GM21528 (cell line): Measurements from ENCODE around the gene GLRX.

Source experiments
- ATAC-seq: cut with Tn5 transposase; IDR thresholded peaks from one replicate; pipeline ENCODE4 v1.9.1; 2021; ENCODE audit warnings: mild to moderate bottlenecking, moderate library complexity; ENCODE audit not compliant: unreplicated experiment, low FRiP score

Gene GLRX, protein sequence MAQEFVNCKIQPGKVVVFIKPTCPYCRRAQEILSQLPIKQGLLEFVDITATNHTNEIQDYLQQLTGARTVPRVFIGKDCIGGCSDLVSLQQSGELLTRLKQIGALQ

DNA sequence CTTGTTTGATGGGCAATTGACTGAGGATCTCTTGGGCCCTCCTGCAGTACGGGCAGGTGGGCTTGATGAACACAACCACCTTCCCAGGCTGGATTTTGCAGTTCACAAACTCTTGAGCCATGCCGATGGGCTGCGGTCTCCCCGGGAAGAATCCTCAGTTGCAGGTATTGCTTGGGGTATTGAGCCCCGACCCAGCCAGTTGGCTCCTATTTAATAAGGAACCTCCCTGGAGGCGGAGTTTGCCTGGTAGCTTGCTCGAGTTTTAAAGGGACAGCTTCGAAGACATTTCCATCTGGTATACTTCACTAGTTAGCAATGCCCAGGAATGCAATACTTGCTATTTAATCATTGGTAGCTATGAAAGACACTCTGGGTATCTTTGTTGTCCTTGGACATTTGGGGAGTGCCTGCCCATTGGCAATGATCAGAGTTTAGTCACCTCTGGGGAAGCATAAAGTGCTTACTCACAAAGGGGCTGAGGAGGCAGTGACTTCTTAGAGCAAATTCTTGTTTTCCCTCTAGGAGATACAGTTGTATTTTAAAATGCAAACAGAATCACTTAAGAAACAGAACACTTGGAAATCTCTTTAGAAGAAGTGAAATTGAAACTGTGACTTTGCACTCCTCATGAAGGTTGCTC lies at the start of gene GLRX:
Gene GLRX (minus strand): TSS at position 185 of the 640 bp plus-strand sequence. CDS start 64 bp downstream, at position 121.
- peak; percentile 44 for ATAC-seq

GRCh38 chr5:95871146-95871806 lies 48.8 kb upstream of the GLRX start:
- ATAC-seq: no peak

GRCh38 chr5:95870105-95870672 lies 47.7 kb upstream of the GLRX start:
- peak; percentile 69 for ATAC-seq

- ATAC-seq: peak; percentile 56
These were observed 46.8 kb upstream of the GLRX start for GRCh38 chr5:95869173-95869855.

DNA sequence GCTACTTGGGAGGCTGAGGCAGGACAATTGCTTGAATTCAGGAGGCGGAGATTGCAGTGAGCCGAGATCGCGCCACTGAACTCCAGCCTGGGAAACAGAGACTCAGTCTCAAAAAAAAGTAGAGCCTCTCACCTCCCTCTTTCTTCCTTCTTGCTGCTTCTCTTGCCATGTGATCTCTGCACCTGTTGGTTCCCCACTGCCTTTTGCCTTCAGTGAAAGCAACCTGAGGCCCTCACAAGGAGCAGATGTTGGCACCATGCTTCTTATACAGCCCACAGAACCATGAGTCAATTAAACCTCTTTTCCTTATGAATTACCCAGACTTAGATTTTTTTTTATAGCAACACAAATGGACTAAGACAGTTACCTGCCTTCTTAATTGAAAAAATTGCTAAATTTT lies 45.6 kb upstream of the GLRX start:
- ATAC-seq: no peak

DNA sequence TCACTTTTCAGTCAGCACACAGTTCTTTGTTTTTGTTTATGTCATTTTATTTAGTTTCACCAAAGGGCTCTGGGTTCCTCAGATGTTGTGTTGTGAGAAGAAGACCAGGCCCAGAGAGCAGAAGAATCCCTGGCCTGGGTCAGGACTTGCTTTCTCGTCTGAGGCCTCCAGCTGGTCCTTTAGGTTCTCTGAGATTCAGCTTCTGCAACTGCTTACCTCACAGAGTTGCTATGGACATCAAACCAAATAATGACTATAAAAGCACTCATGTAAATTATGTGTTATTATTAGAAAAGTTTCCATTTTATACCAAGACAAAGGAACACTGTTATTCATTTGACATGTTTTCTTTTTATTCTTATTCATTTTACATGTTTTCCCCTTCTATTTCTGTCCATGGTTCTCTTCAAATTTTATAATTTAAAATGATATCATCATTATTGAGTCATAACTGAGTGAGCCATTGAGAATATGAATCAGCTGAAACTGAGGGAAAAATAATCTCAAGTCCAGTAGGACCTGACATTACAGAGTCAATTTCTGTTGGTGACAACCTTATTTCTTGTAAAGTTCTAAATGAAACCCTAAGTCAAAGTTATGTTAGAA lies 44.0 kb upstream of the GLRX start:
- ATAC-seq: no peak

- ATAC-seq: no peak
These were observed 42.5 kb upstream of the GLRX start for GRCh38 chr5:95864944-95865504.

DNA sequence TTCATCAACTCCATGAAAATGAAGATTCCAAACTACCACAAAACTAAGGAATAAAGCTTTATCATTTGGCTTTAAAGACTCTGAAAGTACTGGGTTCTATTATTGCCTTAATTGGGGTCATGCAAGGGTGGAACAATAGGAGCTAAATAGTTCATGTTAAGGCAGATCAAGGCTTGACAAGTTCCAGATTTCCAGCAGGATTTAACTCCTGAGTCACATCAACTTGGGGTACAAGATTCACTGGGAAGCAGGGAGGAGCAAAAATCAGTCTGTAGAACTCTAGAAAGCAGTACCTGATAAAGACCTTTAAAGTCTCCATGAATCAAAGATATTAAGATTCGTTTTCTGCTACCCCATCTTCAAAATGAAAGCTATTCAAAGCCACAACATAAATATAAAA lies 41.9 kb upstream of the GLRX start:
- no peak for ATAC-seq

GRCh38 chr5:95863383-95863757 lies 40.8 kb upstream of the GLRX start:
- ATAC-seq: no peak

DNA sequence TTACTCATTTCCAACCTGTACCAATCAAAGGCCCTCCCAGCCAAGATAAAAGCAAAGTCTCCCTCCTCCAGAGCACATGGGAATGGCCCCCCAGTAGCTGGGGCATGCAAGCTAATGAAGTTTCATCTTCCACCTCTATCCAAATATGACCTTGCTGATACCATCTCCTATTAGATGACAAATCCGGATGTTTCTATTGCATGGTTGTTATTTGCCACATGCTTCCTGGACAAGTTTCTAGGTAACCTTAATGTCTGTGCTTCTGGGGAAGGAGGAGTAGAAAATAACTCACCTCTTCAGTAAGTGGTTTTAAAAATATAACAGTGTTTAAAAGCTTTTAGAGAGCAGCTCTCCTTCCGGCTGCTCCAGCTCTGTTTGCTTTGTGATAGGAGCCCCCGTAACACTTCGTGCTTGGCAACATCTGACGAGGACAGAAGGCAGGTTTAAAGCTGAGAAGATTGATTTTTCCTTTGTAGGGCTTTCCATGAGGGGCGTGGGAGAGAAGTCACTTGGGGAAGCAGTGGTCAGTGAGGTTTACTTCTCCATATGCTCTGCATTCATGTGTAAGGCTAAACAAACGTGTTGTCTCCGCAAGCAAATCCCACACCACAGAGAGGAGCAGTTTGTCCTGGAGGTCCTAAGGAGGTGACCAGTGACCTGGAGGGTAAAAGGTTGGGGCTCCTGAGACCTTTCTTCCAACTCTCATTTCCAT lies 40.3 kb upstream of the GLRX start:
- no peak for ATAC-seq

DNA sequence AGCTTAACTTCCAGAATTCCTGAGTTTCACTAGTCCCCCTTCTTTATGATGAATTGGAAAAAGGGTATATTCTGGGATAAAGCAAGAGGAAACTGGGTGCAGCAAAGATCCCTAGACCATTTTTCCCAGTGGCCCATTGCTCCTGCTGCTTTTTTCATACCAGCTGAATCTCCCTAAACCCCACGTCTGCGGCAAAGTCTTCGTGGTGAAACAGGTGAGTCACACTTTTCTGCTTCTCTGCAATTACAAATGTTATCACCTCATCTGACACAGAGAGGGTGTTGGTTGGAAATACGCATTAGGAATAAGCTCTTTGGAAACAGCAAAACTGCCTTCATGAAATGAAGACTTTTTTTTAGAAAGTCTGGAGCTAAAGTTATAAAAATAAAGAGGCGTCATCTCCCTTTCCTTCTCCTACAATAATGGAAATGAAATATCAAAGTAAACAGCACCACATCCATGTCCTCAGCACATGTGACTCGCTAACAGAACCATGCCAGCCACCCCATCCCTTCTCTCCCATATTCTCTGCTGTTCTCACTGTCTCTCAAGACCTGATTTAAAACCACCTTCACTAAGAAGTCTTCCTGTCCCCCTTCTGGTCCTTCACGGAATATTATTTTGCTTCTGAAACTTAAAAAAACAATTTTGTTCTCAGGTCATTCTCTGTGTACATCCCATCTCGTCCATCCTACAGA lies 39.5 kb upstream of the GLRX start:
- ATAC-seq: no peak

DNA sequence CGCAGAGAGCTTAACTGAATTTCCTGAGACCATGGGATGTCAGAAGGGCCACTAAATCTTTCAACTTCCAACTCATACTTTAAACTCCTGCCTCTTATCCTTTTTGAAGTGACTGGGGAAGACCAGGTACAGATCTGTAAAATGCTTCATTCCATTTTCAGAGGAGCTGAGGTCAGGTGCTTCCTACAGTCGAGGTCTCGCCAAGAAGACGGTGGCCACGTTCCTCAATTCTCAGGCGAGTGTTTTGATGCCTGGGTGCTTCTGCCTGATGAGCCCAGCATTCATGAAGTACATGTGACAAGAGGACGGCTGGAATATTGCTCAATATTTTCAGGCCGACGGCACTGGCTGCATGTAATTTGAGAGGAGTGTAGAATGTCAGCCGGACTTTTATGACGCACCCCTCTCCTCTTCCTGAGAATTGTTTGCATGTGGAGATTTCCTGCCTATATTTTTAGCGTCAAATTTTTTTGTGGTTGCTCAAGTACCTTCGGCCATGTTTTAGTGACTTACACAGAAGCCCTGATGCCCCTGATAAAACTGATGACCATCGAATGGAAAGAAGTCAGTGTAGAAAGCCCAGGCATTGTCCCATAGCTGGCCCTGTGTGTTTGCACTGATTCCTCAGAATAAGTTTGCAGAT lies 38.8 kb upstream of the GLRX start:
- ATAC-seq: no peak

DNA sequence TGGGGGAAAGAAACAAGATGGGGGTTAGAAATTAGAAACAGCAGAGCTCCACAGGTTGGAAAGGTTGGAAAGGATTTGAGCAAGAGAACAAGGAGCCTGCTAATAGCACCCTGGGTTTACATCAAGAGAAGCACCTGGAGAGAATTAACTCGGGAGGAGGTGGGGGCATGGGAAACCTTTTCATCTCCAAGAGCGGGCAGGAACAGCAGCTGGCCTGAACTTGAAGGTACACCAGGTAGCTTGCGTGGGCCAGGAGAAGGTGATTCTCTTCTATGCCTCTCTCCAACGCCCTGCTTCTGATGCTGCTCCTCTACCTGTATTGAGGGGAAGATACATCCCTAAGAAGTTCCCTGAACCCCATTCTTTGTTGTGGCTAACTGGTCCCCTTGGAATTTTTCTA lies 37.1 kb upstream of the GLRX start:
- ATAC-seq: no peak

- peak; percentile 95 for ATAC-seq
These were observed 36.4 kb upstream of the GLRX start for GRCh38 chr5:95858661-95859595.

- ATAC-seq: no peak
These were observed 35.5 kb upstream of the GLRX start for GRCh38 chr5:95858023-95858461.

GRCh38 chr5:95857185-95857945 lies 34.8 kb upstream of the GLRX start:
- ATAC-seq: no peak

GRCh38 chr5:95856501-95856981 lies 34.0 kb upstream of the GLRX start:
- ATAC-seq: no peak
